Loucy (cell line): ENCODE data around the gene PRSS50.

Experiments
- H2AFZ ChIP-seq: fragments of 200-600 bp; sonication (generic); 2 replicates; pipeline ENCODE4 v1.6.0; 2016; ENCODE audit warnings: antibody characterized with exemption, mild to moderate bottlenecking, low read length, moderate library complexity
- H3F3A ChIP-seq: fragments of 200-600 bp; 2 replicates; pipeline ENCODE4 v1.6.0; 2016; ENCODE audit warnings: antibody characterized with exemption, low read depth, mild to moderate bottlenecking
- H3K27me3 ChIP-seq: fragments of 200-600 bp; sonication (generic); 2 replicates; pipeline ENCODE4 v1.6.1; 2014; ENCODE audit warnings: low read length, mild to moderate bottlenecking; ENCODE audit not compliant: insufficient read depth, poor library complexity, severe bottlenecking
- H3K36me3 ChIP-seq: fragments of 200-600 bp; sonication (generic); 2 replicates; pipeline ENCODE4 v1.6.1; 2016; ENCODE audit warnings: low read length; ENCODE audit not compliant: insufficient read depth
- H3K4me1 ChIP-seq: fragments of 200-600 bp; sonication (generic); 2 replicates; pipeline ENCODE4 v1.5.1; 2014; ENCODE audit warnings: low read length, mild to moderate bottlenecking; ENCODE audit not compliant: insufficient read depth, poor library complexity, severe bottlenecking
- H3K4me2 ChIP-seq: fragments of 200-600 bp; sonication (generic); 2 replicates; pipeline ENCODE4 v1.6.0; 2014; ENCODE audit warnings: antibody characterized with exemption, low read length, low read depth, mild to moderate bottlenecking; ENCODE audit not compliant: poor library complexity, severe bottlenecking
- H3K4me3 ChIP-seq: fragments of 200-600 bp; sonication (generic); 2 replicates; pipeline ENCODE4 v1.5.1; 2014; ENCODE audit warnings: low read length, mild to moderate bottlenecking, mixed read lengths; ENCODE audit not compliant: poor library complexity, severe bottlenecking
- H3K79me2 ChIP-seq: fragments of 200-600 bp; sonication (generic); 2 replicates; pipeline ENCODE4 v1.6.1; 2014; ENCODE audit warnings: low read length; ENCODE audit not compliant: insufficient read depth
- H3K9ac ChIP-seq: fragments of 200-600 bp; sonication (generic); 2 replicates; pipeline ENCODE4 v1.6.0; 2014; ENCODE audit warnings: mild to moderate bottlenecking, low read depth, low read length, moderate library complexity; ENCODE audit not compliant: poor library complexity, severe bottlenecking
- H3K9me2 ChIP-seq: fragments of 200-600 bp; sonication (generic); replicated peaks from 2 replicates; pipeline ENCODE4 v1.6.1; 2016; ENCODE audit warnings: low read depth, low read length, mixed read lengths
- H3K9me3 ChIP-seq: fragments of 200-600 bp; sonication (generic); 2 replicates; pipeline ENCODE4 v1.6.1; 2014; ENCODE audit warnings: mild to moderate bottlenecking, antibody characterized with exemption, low read length, low read depth; ENCODE audit not compliant: insufficient read depth
- H4K20me1 ChIP-seq: fragments of 200-600 bp; sonication (generic); 2 replicates; pipeline ENCODE4 v1.6.0; 2014; ENCODE audit warnings: antibody characterized with exemption, low read length, mild to moderate bottlenecking; ENCODE audit not compliant: insufficient read depth, poor library complexity, severe bottlenecking
- CTCF ChIP-seq: fragments of 200-600 bp; sonication (generic); conservative IDR thresholded peaks from 2 replicates; pipeline ENCODE4 v1.5.1; 2014; ENCODE audit warnings: mild to moderate bottlenecking, antibody characterized with exemption, low read length
- EZH2phosphoT487 ChIP-seq: fragments of 200-600 bp; IDR thresholded peaks from 2 replicates; pipeline ENCODE4 v1.6.1; 2018; ENCODE audit warnings: antibody characterized with exemption, mild to moderate bottlenecking, moderate library complexity, borderline replicate concordance

Gene PRSS50

DNA sequence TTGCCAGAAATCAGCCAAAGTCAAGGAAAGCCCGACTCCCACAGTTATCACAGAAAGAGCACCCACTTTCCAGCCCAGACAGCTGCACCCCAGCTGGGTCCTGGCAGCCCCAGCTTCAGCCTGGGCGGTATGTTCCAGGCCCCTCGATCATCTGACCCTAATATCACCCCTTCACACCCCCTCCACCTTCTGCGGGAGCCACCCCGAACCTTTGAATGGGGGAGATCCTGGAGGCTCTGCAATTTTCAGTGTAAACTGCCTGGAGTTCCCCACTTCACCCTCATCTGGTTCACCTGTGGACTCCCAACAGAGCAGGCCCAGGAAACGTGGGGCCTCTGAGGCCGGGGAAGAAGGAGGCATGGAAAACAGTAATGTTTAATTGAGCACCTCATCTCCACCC is 5.9 kb downstream of the PRSS50 start:
- H3K36me3 ChIP-seq, result no peaks in the 10 kb centered on the region
- no peak overlapping the region for H3K9ac ChIP-seq
- H3K4me1 ChIP-seq, result no peaks in the 10 kb centered on the region
- no peak overlapping the region for H3K4me2 ChIP-seq
- no peak overlapping the region for H2AFZ ChIP-seq
- H3K79me2 ChIP-seq, result no peaks in the 10 kb centered on the region
- TF ChIP-seq EZH2phosphoT487, result no peak
- no peak for TF ChIP-seq CTCF
- no peaks in the 10 kb centered on the region for H3K9me3 ChIP-seq
- H4K20me1 ChIP-seq, result no peaks in the 10 kb centered on the region
- H3K4me3 ChIP-seq, result no peak overlapping the region
- no peaks in the 10 kb centered on the region for H3K9me2 ChIP-seq
- H3K27me3 ChIP-seq, result no peaks in the 10 kb centered on the region
- no peaks in the 10 kb centered on the region for H3F3A ChIP-seq

- no peaks in the 10 kb centered on the region for H3K36me3 ChIP-seq
- no peak overlapping the region for H3K4me2 ChIP-seq
- no peak overlapping the region for H3K4me3 ChIP-seq
- H3K4me1 ChIP-seq, result no peaks in the 10 kb centered on the region
- no peak overlapping the region for H3K9ac ChIP-seq
- TF ChIP-seq CTCF, result no peak
- no peak for TF ChIP-seq EZH2phosphoT487
- H3K9me2 ChIP-seq, result no peaks in the 10 kb centered on the region
- no peaks in the 10 kb centered on the region for H3K9me3 ChIP-seq
- H2AFZ ChIP-seq, result no peak overlapping the region
- no peaks in the 10 kb centered on the region for H3K79me2 ChIP-seq
- H3K27me3 ChIP-seq, result no peaks in the 10 kb centered on the region
- H3F3A ChIP-seq, result no peaks in the 10 kb centered on the region
- no peaks in the 10 kb centered on the region for H4K20me1 ChIP-seq
Observed at GRCh38 chr3:46711305-46711704, 6.4 kb downstream of the PRSS50 start.

DNA sequence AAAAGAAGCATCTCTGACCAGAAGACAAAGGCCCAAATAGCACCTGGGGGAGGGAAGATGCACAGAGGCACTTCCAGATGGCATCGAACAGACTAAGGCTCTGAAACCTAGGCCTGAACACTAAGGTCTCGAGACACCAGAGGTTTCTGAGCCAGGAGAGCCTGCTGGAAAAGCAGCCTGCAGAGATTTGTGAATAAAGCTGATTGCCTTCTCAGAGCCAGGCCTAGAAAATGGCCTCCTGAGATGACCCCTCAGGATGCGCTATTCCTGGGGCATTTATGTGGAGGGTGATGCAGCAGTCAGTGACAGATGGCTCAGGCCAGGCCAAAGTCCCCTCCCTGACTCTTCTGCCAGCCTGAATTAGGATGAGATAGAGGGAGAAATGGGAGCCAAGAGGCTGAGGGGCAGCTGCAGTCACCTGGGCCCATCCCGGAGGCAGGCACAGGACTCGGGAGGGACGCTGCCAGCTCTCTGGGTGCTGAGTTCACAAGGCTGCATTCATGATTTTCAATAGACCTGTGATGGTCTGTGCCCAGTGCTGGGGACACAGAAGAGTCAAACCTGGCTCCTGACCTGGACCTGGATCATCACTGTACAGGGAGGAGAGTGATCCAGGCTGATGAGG is 6.9 kb downstream of the PRSS50 start:
- no peaks in the 10 kb centered on the region for H3F3A ChIP-seq
- H3K27me3 ChIP-seq, result no peaks in the 10 kb centered on the region
- H4K20me1 ChIP-seq, result no peaks in the 10 kb centered on the region
- no peak overlapping the region for H2AFZ ChIP-seq
- no peaks in the 10 kb centered on the region for H3K4me1 ChIP-seq
- no peak overlapping the region for H3K4me3 ChIP-seq
- H3K79me2 ChIP-seq, result no peaks in the 10 kb centered on the region
- H3K9me3 ChIP-seq, result no peaks in the 10 kb centered on the region
- no peaks in the 10 kb centered on the region for H3K9me2 ChIP-seq
- H3K36me3 ChIP-seq, result no peaks in the 10 kb centered on the region
- H3K4me2 ChIP-seq, result no peak overlapping the region
- H3K9ac ChIP-seq, result no peak overlapping the region
- TF ChIP-seq EZH2phosphoT487, result no peak
- no peak for TF ChIP-seq CTCF
